ENCODE results near the gene DNA2. TPM values are rescaled to one million over a fixed set of nuclear protein-coding genes. Genes with fewer than 3 reads are reported as not detected.
"Not testable (repeated sequence)": the region's sequence is repeated elsewhere in the genome, so short reads cannot be mapped to it uniquely, and the experiment has no call there.

DNA2 gene
- total and polyA plus RNA-seq, 2 donors (not counting 1 experiment from before 2014, with no cell fraction given), result 1.6 to 6.5 TPM

- Mint-ChIP-seq H3K4me1 (peaks cover 17% of the 10 kb centered on the region), H3K9me3 (ENCODE audit: insufficient read depth) (no peaks in the 10 kb centered on the region), H3K27ac (no peak overlapping the region), H3K4me3 (peak overlapping the region; percentile 66), H3K27me3 (no peaks in the 10 kb centered on the region)
- H3K79me2 ChIP-seq (ENCODE audit: control insufficient read depth, insufficient read depth, low read length), result peaks cover 9% of the 10 kb centered on the region
- TF ChIP-seq, protein P1, sequence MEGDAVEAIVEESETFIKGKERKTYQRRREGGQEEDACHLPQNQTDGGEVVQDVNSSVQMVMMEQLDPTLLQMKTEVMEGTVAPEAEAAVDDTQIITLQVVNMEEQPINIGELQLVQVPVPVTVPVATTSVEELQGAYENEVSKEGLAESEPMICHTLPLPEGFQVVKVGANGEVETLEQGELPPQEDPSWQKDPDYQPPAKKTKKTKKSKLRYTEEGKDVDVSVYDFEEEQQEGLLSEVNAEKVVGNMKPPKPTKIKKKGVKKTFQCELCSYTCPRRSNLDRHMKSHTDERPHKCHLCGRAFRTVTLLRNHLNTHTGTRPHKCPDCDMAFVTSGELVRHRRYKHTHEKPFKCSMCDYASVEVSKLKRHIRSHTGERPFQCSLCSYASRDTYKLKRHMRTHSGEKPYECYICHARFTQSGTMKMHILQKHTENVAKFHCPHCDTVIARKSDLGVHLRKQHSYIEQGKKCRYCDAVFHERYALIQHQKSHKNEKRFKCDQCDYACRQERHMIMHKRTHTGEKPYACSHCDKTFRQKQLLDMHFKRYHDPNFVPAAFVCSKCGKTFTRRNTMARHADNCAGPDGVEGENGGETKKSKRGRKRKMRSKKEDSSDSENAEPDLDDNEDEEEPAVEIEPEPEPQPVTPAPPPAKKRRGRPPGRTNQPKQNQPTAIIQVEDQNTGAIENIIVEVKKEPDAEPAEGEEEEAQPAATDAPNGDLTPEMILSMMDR (IDR thresholded peaks at IDR 0.05), result no peak
- TF ChIP-seq EZH2 (IDR thresholded peaks at IDR 0.05; ENCODE audit: borderline replicate concordance, insufficient read depth, low read depth, low read length, poor library complexity, severe bottlenecking), result no peak
- H3K36me3 ChIP-seq (replicated peaks in 1 of 2; ENCODE audit: control extremely low read depth in 1 of 2, control insufficient read depth in 1 of 2, extremely low read depth in 1 of 2, insufficient read depth in 2 of 2, low read length in 1 of 2), result no peaks in the 10 kb centered on the region
- DNase-seq (no peak), ATAC-seq (ENCODE audit: low read depth) (no peak)
- H3K9ac ChIP-seq (ENCODE audit: low read length), result no peak overlapping the region
- intact Hi-C loops (cut with micrococcal nuclease), result loop anchor here (5.0 kb wide), 1 partner anchor 57 kb away; the partner anchor contains the start of gene SLC25A16
- CTCF ChIA-PET, result no interaction called here
- H3K27ac ChIP-seq (ENCODE audit: low read length in 2 of 2), result no peak overlapping the region
- H3K9me3 ChIP-seq (ENCODE audit: control extremely low read depth in 1 of 3, control insufficient read depth in 2 of 3, insufficient read depth in 1 of 3, low read length in 2 of 3), result no peaks in the 10 kb centered on the region
- H3K4me2 ChIP-seq (replicated peaks; ENCODE audit: low read depth, low read length, poor library complexity, severe bottlenecking), result peak overlapping the region; percentile 81
- no peaks in the 10 kb centered on the region for H4K20me1 ChIP-seq (ENCODE audit: control insufficient read depth, insufficient read depth, low read length, poor library complexity, severe bottlenecking)
- POLR2A ChIA-PET, result no interaction called here
- WGBS (ENCODE audit: insufficient coverage), result 78% methylated on average over 3 of the region's 6 CpGs
- no peaks in the 10 kb centered on the region for H3K27me3 ChIP-seq (replicated peaks in 1 of 4; ENCODE audit: control extremely low read depth in 1 of 4, control insufficient read depth in 3 of 4, insufficient read depth in 4 of 4, low read length in 3 of 4)
- peaks cover 5 to 12% of the 10 kb centered on the region in 2 donors for H3K4me1 ChIP-seq (ENCODE audit: control insufficient read depth in 2 of 2, insufficient read depth in 2 of 2, low read length in 2 of 2)
- H3K4me3 ChIP-seq (ENCODE audit: control extremely low read depth in 1 of 5, extremely low read depth in 1 of 5, insufficient read depth in 1 of 5, low read depth in 2 of 5, low read length in 4 of 5), result no peak overlapping the region
- no peak overlapping the region for H2AFZ ChIP-seq (ENCODE audit: insufficient read depth, low read depth, low read length, poor library complexity, severe bottlenecking)
Observed at GRCh38 chr10:68470300-68470699, 1.5 kb downstream of the DNA2 start.

- Histone ChIP-seq H4K20me1 (ENCODE audit: control insufficient read depth, insufficient read depth, low read length, poor library complexity, severe bottlenecking) (no peaks in the 10 kb centered on the region), H3K4me1 (ENCODE audit: control insufficient read depth in 2 of 2, insufficient read depth in 2 of 2, low read length in 2 of 2) (peaks cover 5 to 12% of the 10 kb centered on the region in 2 donors), H3K36me3 (replicated peaks in 1 of 2; ENCODE audit: control extremely low read depth in 1 of 2, control insufficient read depth in 1 of 2, extremely low read depth in 1 of 2, insufficient read depth in 2 of 2, low read length in 1 of 2) (no peaks in the 10 kb centered on the region), H3K79me2 (ENCODE audit: control insufficient read depth, insufficient read depth, low read length) (peaks cover 9% of the 10 kb centered on the region), H3K9ac (ENCODE audit: low read length) (no peak overlapping the region), H3K9me3 (ENCODE audit: control extremely low read depth in 1 of 3, control insufficient read depth in 2 of 3, insufficient read depth in 1 of 3, low read length in 2 of 3) (no peaks in the 10 kb centered on the region), H3K4me2 (replicated peaks; ENCODE audit: low read depth, low read length, poor library complexity, severe bottlenecking) (no peak overlapping the region), H3K4me3 (ENCODE audit: control extremely low read depth in 1 of 5, extremely low read depth in 1 of 5, insufficient read depth in 1 of 5, low read depth in 2 of 5, low read length in 4 of 5) (no peak overlapping the region), H3K27me3 (replicated peaks in 1 of 4; ENCODE audit: control extremely low read depth in 1 of 4, control insufficient read depth in 3 of 4, insufficient read depth in 4 of 4, low read length in 3 of 4) (no peaks in the 10 kb centered on the region), H3K27ac (ENCODE audit: low read length in 2 of 2) (no peak overlapping the region), H2AFZ (ENCODE audit: insufficient read depth, low read depth, low read length, poor library complexity, severe bottlenecking) (no peak overlapping the region)
- DNase-seq (no peak), ATAC-seq (ENCODE audit: low read depth) (no peak)
- WGBS (ENCODE audit: insufficient coverage), result 100% methylated on average over 1 of the region's 4 CpGs
- ChIA-PET POLR2A (no interaction called here), CTCF (interaction anchor here (0.7 kb wide), 1 partner anchor 65 kb away, joined by 4 read pairs; no protein-coding TSS in a partner anchor)
- TF ChIP-seq EZH2 (IDR thresholded peaks at IDR 0.05; ENCODE audit: borderline replicate concordance, insufficient read depth, low read depth, low read length, poor library complexity, severe bottlenecking), result no peak
- TF ChIP-seq, protein P1 (IDR thresholded peaks at IDR 0.05), result no peak
- peaks cover 17% of the 10 kb centered on the region for H3K4me1 Mint-ChIP-seq
- H3K4me3 Mint-ChIP-seq, result no peak overlapping the region
- no peaks in the 10 kb centered on the region for H3K27me3 Mint-ChIP-seq
- H3K9me3 Mint-ChIP-seq (ENCODE audit: insufficient read depth), result no peaks in the 10 kb centered on the region
- intact Hi-C loops (cut with micrococcal nuclease), result loop anchor here (5.0 kb wide), 1 partner anchor 57 kb away; the partner anchor contains the start of gene SLC25A16
- H3K27ac Mint-ChIP-seq, result no peak overlapping the region
Observed at GRCh38 chr10:68469838-68470237, 1.9 kb downstream of the DNA2 start.

GRCh38 chr10:68464729-68465128, 7.0 kb downstream of the DNA2 start:
- ATAC-seq (ENCODE audit: low read depth); H3K9me3 ChIP-seq (ENCODE audit: control extremely low read depth in 1 of 3, control insufficient read depth in 2 of 3, insufficient read depth in 1 of 3, low read length in 2 of 3); DNase-seq; H3K36me3 ChIP-seq (replicated peaks in 1 of 2; ENCODE audit: control extremely low read depth in 1 of 2, control insufficient read depth in 1 of 2, extremely low read depth in 1 of 2, insufficient read depth in 2 of 2, low read length in 1 of 2); H3K9ac ChIP-seq (ENCODE audit: low read length); H3K4me3 Mint-ChIP-seq; H3K27me3 ChIP-seq (replicated peaks in 1 of 4; ENCODE audit: control extremely low read depth in 1 of 4, control insufficient read depth in 3 of 4, insufficient read depth in 4 of 4, low read length in 3 of 4); H3K4me1 ChIP-seq (ENCODE audit: control insufficient read depth in 2 of 2, insufficient read depth in 2 of 2, low read length in 2 of 2); H3K4me3 ChIP-seq (ENCODE audit: control extremely low read depth in 1 of 5, extremely low read depth in 1 of 5, insufficient read depth in 1 of 5, low read depth in 2 of 5, low read length in 4 of 5); H3K27me3 Mint-ChIP-seq; H4K20me1 ChIP-seq (ENCODE audit: control insufficient read depth, insufficient read depth, low read length, poor library complexity, severe bottlenecking); H3K9me3 Mint-ChIP-seq (ENCODE audit: insufficient read depth); POLR2A ChIA-PET; H3K27ac ChIP-seq (ENCODE audit: low read length in 2 of 2); H3K4me2 ChIP-seq (replicated peaks; ENCODE audit: low read depth, low read length, poor library complexity, severe bottlenecking); intact Hi-C loops (cut with micrococcal nuclease); H3K4me1 Mint-ChIP-seq; H3K27ac Mint-ChIP-seq; H3K79me2 ChIP-seq (ENCODE audit: control insufficient read depth, insufficient read depth, low read length); CTCF ChIA-PET; H2AFZ ChIP-seq (ENCODE audit: insufficient read depth, low read depth, low read length, poor library complexity, severe bottlenecking): not testable (repeated sequence)
- no CpG with 5 or more reads among the region's 4 CpGs for WGBS (ENCODE audit: insufficient coverage)

Measured in B cell (primary cell).